K562 (cell line): ENCODE data around the gene GABRA5. TPM values are rescaled to one million over a fixed set of nuclear protein-coding genes. Genes with fewer than 3 reads are reported as not detected.

Source experiments
- ATAC-seq: fragments of 200-7000 bp; cut with Tn5 transposase; 3 replicates; pipeline ENCODE4 v1.9.1; 2020; ENCODE audit warnings: moderate library complexity
- BruUV-seq: library from RNA; stranded (reverse); fragments of 400-500 nt; replicated peaks from 2 replicates; lab custom pipeline; 2021; lab: Mats Ljungman, UMichigan
- CTCF ChIA-PET: fragments of 300-600 bp; formaldehyde crosslinking; extraction: SDS; loops from one replicate; lab custom pipeline; 2021; ENCODE audit warnings: low intra/inter-chr PET ratio; lab: Yijun Ruan, JAX
- POLR2A ChIA-PET: fragments of 300-600, 350-650 bp; sonication (Branson Sonifier 250); formaldehyde crosslinking; extraction: SDS; loops from one replicate; lab custom pipeline; 2021; ENCODE audit warnings: antibody characterized with exemption, inconsistent platforms; lab: Yijun Ruan, JAX
- DNase-seq, 4 experiments: peaks; one replicate each; pipeline versions ENCODE4 v3.0.0 to v3.0.0-alpha.2; 2011 to 2018; ENCODE audit warnings: low spot score in 3 of 4, mixed read lengths in 3 of 4; ENCODE audit errors: extremely low read depth in 1 of 4
- FAIRE-seq: peaks from 2 replicates; lab custom pipeline; 2011; peaks lifted over from hg19 to GRCh38; lab: Jason Lieb, UNC
- H2AFZ ChIP-seq: 2 replicates; pipeline ENCODE4 v1.6.0; 2011; ENCODE audit warnings: low read depth, low read length, control low read depth, inconsistent platforms
- H3K27ac ChIP-seq: fragments of 200-600 bp; 3 replicates; pipeline ENCODE4 v1.8.0; 2011; ENCODE audit warnings: low read depth, mild to moderate bottlenecking, control low read depth, inconsistent platforms, low read length, moderate library complexity, mixed read lengths; ENCODE audit errors: extremely low read depth
- H3K27me3 ChIP-seq, 2 experiments: fragments of 300-600 bp in 1 of 2; 2 replicates in 1 of 2; 3 replicates in 1 of 2; pipeline versions ENCODE4 v1.6.0 to v1.8.0; 2011; ENCODE audit warnings: inconsistent platforms in 2 of 2, low read length in 2 of 2, mild to moderate bottlenecking in 1 of 2, mixed read lengths in 1 of 2, moderate library complexity in 1 of 2; ENCODE audit not compliant: control insufficient read depth in 2 of 2, insufficient read depth in 2 of 2
- H3K36me3 ChIP-seq: fragments of 300-600 bp; 3 replicates; pipeline ENCODE4 v1.8.0; 2011; ENCODE audit warnings: mild to moderate bottlenecking, low read length, inconsistent platforms; ENCODE audit not compliant: control insufficient read depth, insufficient read depth
- H3K4me1 ChIP-seq, 2 experiments: fragments of 200-600 bp in 1 of 2; replicated peaks in 1 of 2; 2 replicates in 1 of 2; 3 replicates in 1 of 2; pipeline versions ENCODE4 v1.5.1 to v1.8.0; 2011; ENCODE audit warnings: inconsistent platforms in 2 of 2, low read length in 2 of 2, mild to moderate bottlenecking in 1 of 2, mixed read lengths in 1 of 2, moderate library complexity in 1 of 2; ENCODE audit not compliant: control insufficient read depth in 2 of 2, insufficient read depth in 2 of 2
- H3K4me2 ChIP-seq: 2 replicates; pipeline ENCODE4 v1.6.1; 2011; ENCODE audit warnings: low read length, control low read depth, inconsistent platforms, mixed read lengths; ENCODE audit not compliant: insufficient read depth
- H3K4me3 ChIP-seq: fragments of 200-600 bp; sonication (generic), shearing (Covaris generic); 2 replicates; pipeline ENCODE4 v1.5.1; 2016; ENCODE audit warnings: control low read depth, inconsistent platforms
- H3K79me2 ChIP-seq: fragments of 200-600 bp; 3 replicates; pipeline ENCODE4 v1.8.0; 2011; ENCODE audit warnings: low read length, inconsistent platforms; ENCODE audit not compliant: control insufficient read depth, insufficient read depth
- H3K9ac ChIP-seq, 2 experiments: 2 replicates each; pipeline versions ENCODE4 v1.6.0 to v1.6.1; 2011; ENCODE audit warnings: low read depth in 2 of 2, low read length in 2 of 2, control low read depth in 1 of 2, inconsistent platforms in 1 of 2, mild to moderate bottlenecking in 1 of 2, mixed read lengths in 1 of 2; ENCODE audit not compliant: insufficient read depth in 1 of 2
- H3K9me1 ChIP-seq: one replicate; pipeline ENCODE4 v1.6.0; 2011; ENCODE audit warnings: inconsistent platforms, mild to moderate bottlenecking, low read length, moderate library complexity; ENCODE audit not compliant: control insufficient read depth, insufficient read depth
- H3K9me3 ChIP-seq: replicated peaks from 2 replicates; pipeline ENCODE4 v1.5.1; 2011; ENCODE audit warnings: low read depth, low read length, inconsistent platforms; ENCODE audit not compliant: control insufficient read depth, insufficient read depth
- H4K20me1 ChIP-seq: replicated peaks from 2 replicates; pipeline ENCODE4 v1.6.1; 2011; ENCODE audit warnings: low read length, inconsistent platforms, mixed read lengths; ENCODE audit not compliant: control insufficient read depth, insufficient read depth
- CCNT2 ChIP-seq: IDR thresholded peaks from 2 replicates; pipeline ENCODE4 v1.6.1; 2011; ENCODE audit warnings: borderline replicate concordance, low read depth, mild to moderate bottlenecking, moderate library complexity, mixed read lengths, low read length; ENCODE audit not compliant: insufficient read length; ENCODE audit errors: extremely low read depth
- MAFG ChIP-seq: fragments of 450-650 bp; conservative IDR thresholded peaks from 2 replicates; pipeline ENCODE4 v1.6.1; 2016; ENCODE audit warnings: missing genetic modification characterization, missing compliant biosample characterization
- NKRF ChIP-seq: fragments of 450-650 bp; IDR thresholded peaks from 2 replicates; pipeline ENCODE4 v1.6.1; 2016; ENCODE audit warnings: borderline replicate concordance
- RERE ChIP-seq: sonication (generic); formaldehyde crosslinking; IDR thresholded peaks from 2 replicates; pipeline ENCODE4 v1.8.0; 2023; ENCODE audit warnings: missing genetic modification reagents, mild to moderate bottlenecking, borderline replicate concordance
- THAP12 ChIP-seq: fragments of 250-450 bp; sonication (Bioruptor Pico); IDR thresholded peaks from 2 replicates; pipeline ENCODE4 v1.9.0; 2021; ENCODE audit warnings: mild to moderate bottlenecking, inconsistent platforms
- ZMIZ1 ChIP-seq, 2 experiments: fragments of 150-350 bp in 1 of 2; IDR thresholded peaks; 2 replicates each; pipeline ENCODE4 v1.6.1; 2012 to 2016; ENCODE audit warnings: low read depth in 2 of 2, low read length in 2 of 2, mild to moderate bottlenecking in 1 of 2, moderate library complexity in 1 of 2
- WGBS: fragments of 100-300 bp; shearing (Covaris generic); methylation state at CpG from one replicate; pipeline ENCODE4 v1.1.6; 2016; ENCODE audit warnings: low coverage, mixed read lengths; ENCODE audit not compliant: insufficient coverage; ENCODE audit errors: missing lambda C conversion rate; 5-methylcytosine and 5-hydroxymethylcytosine counted together
- in situ Hi-C: fragments of 300-500 bp; cut with MboI; formaldehyde crosslinking; loops from 4 replicates; pipeline ENCODE4 v1.15.0; 2018; ENCODE audit warnings: inconsistent platforms, mixed read lengths
- intact Hi-C: fragments of 100-400 bp; cut with micrococcal nuclease; formaldehyde crosslinking; loops from 2 replicates; pipeline ENCODE4 v1.14.2; 2022
- polyA plus RNA-seq, 8 experiments: library from polyadenylated mRNA; depleted of rRNA in 4 of 8; stranded (reverse) in 5 of 8; unstranded in 3 of 8; fragments of >200 nt; fragmentation: Nextera tagmentation in 2 of 8; fragmentation: Illumina TruSeq in 1 of 8; extraction: Ambion mirVana in 2 of 8; extraction: Trizol in 1 of 8; gene quantifications; 2 replicates each; pipeline versions ENCODE4 v1.2.1 to v1.2.3, GENCODE V29; 2011 to 2014; ENCODE audit warnings: inconsistent platforms in 1 of 8, missing spikeins in 1 of 8
- total RNA-seq, 7 experiments: library from RNA; depleted of rRNA in 6 of 7; stranded (reverse); fragments of >200 nt in 6 of 7; fragmentation: Illumina TruSeq in 2 of 7; extraction: Trizol in 2 of 7; gene quantifications; 2 replicates each; pipeline versions ENCODE4 v1.2.1 to v1.2.3, GENCODE V29; 2011 to 2021; ENCODE audit warnings: low replicate concordance in 1 of 7

GABRA5 gene
- total and polyA plus RNA-seq, 9 of the 15 experiments (the other 6 are each of a cell fraction or from before 2014, with no cell fraction given) = not detected

GRCh38 chr15:26889298-26889898 is 22.5 kb downstream of the GABRA5 start:
- H3K4me3 ChIP-seq = no peak overlapping the region
- BruUV-seq = no TSS peak
- ATAC-seq (peak; percentile 58; the same call in 2 of the 3 replicates), FAIRE-seq (peak; percentile 74), DNase-seq (peak; percentile 44 to 77 (median 47))
- no peaks in the 10 kb centered on the region for H3K79me2 ChIP-seq
- no peak overlapping the region for H2AFZ ChIP-seq
- no peak overlapping the region for H3K9ac ChIP-seq
- peaks cover 0 to 11% of the 10 kb centered on the region in 2 experiments; a peak in 1 of 5 replicates for H3K27me3 ChIP-seq
- intact Hi-C loops (no loop called here), in situ Hi-C loops (loop anchor here (25.0 kb wide), 1 partner anchor 1148 kb away; no protein-coding TSS in a partner anchor)
- peaks cover 0 to 4% of the 10 kb centered on the region in 2 experiments; a peak in 1 of 5 replicates for H3K4me1 ChIP-seq
- H4K20me1 ChIP-seq = peaks cover 4% of the 10 kb centered on the region
- H3K9me1 ChIP-seq = no peaks in the 10 kb centered on the region
- ChIA-PET POLR2A (no interaction called here), CTCF (interaction anchor here (0.6 to 2.2 kb wide), 8 partner anchors 84 to 1236 kb away, joined by 3 to 17 read pairs (median 3); no protein-coding TSS in a partner anchor)
- no peak overlapping the region for H3K4me2 ChIP-seq
- no peaks in the 10 kb centered on the region for H3K9me3 ChIP-seq
- H3K36me3 ChIP-seq = no peaks in the 10 kb centered on the region
- 9% methylated on average over 5 of the region's 5 CpGs for WGBS
- H3K27ac ChIP-seq = no peak overlapping the region
- TF ChIP-seq ZMIZ1 (IDR thresholded peaks at IDR 0.05; ENCODE audit: low read depth in 2 of 2, low read length in 2 of 2) (no peak), THAP12 (CRISPR knock-in tag) (no peak), NKRF (no peak), RERE (CRISPR knock-in tag) (no peak), CCNT2 (no peak), MAFG (tag) (peak; percentile 48)
